SK-N-SH (cell line): Measurements from ENCODE around the gene PCK1. TPM values are rescaled to one million over a fixed set of nuclear protein-coding genes. Genes with fewer than 3 reads are reported as not detected.

ENCODE experiments used
- CTCF ChIA-PET: fragments of 300-600, 350-600 bp; formaldehyde crosslinking; extraction: SDS; loops from one replicate; lab custom pipeline; 2021; lab: Yijun Ruan, JAX
- POLR2A ChIA-PET: fragments of 350-600 bp; sonication (Branson Sonifier 250); formaldehyde crosslinking; extraction: SDS; loops from one replicate; lab custom pipeline; 2020; ENCODE audit warnings: antibody characterized with exemption, inconsistent platforms; lab: Yijun Ruan, JAX
- DNase-seq: peaks from one replicate; pipeline ENCODE4 v3.0.0; 2012
- H2AFZ ChIP-seq: fragments of 200-600 bp; sonication (generic); 2 replicates; pipeline ENCODE4 v1.8.1; 2016; ENCODE audit warnings: antibody characterized with exemption, mild to moderate bottlenecking, low read depth
- H3F3A ChIP-seq: fragments of 200-600 bp; sonication (generic); replicated peaks from 2 replicates; pipeline ENCODE3; 2016; ENCODE audit warnings: antibody characterized with exemption, mild to moderate bottlenecking; ENCODE audit not compliant: insufficient read depth
- H3K27ac ChIP-seq, 2 experiments: fragments of 200-500 bp in 1 of 2; fragments of 200-600 bp in 1 of 2; sonication (Bioruptor generic) in 1 of 2; sonication (generic), shearing (Covaris generic) in 1 of 2; 2 replicates each; pipeline versions ENCODE4 v1.5.1 to v1.6.1; 2014 to 2016; ENCODE audit warnings: low read depth in 2 of 2, inconsistent platforms in 1 of 2, low read length in 1 of 2, mild to moderate bottlenecking in 1 of 2, mixed read lengths in 1 of 2
- H3K27me3 ChIP-seq: fragments of 200-600 bp; sonication (generic), shearing (Covaris generic); 2 replicates; pipeline ENCODE4 v1.6.1; 2016; ENCODE audit warnings: mixed run types; ENCODE audit not compliant: insufficient read depth
- H3K36me3 ChIP-seq, 2 experiments: fragments of 200-500 bp in 1 of 2; fragments of 200-600 bp in 1 of 2; sonication (Bioruptor generic) in 1 of 2; sonication (generic) in 1 of 2; replicated peaks in 1 of 2; 2 replicates each; pipeline versions ENCODE3 to v1.5.1; 2014 to 2016; ENCODE audit warnings: low read length in 1 of 2, mild to moderate bottlenecking in 1 of 2; ENCODE audit not compliant: insufficient read depth in 2 of 2, control insufficient read depth in 1 of 2
- H3K4me1 ChIP-seq, 2 experiments: fragments of 200-500 bp in 1 of 2; fragments of 200-600 bp in 1 of 2; sonication (Bioruptor generic) in 1 of 2; sonication (generic), shearing (Covaris generic) in 1 of 2; 2 replicates each; pipeline versions ENCODE4 v1.5.1 to v1.6.1; 2014 to 2016; ENCODE audit warnings: low read depth in 1 of 2, low read length in 1 of 2, mixed run types in 1 of 2; ENCODE audit not compliant: insufficient read depth in 2 of 2, control insufficient read depth in 1 of 2
- H3K4me2 ChIP-seq: fragments of 200-600 bp; sonication (generic), shearing (Covaris generic); 2 replicates; pipeline ENCODE4 v1.6.1; 2017; ENCODE audit warnings: mixed run types
- H3K4me3 ChIP-seq, 2 experiments: fragments of 200-500 bp in 1 of 2; fragments of 200-600 bp in 1 of 2; sonication (Bioruptor generic) in 1 of 2; sonication (generic), shearing (Covaris generic) in 1 of 2; 2 replicates each; pipeline versions ENCODE4 v1.5.1 to v1.8.1; 2014 to 2016; ENCODE audit warnings: low read depth in 2 of 2, inconsistent platforms in 1 of 2, low read length in 1 of 2, mild to moderate bottlenecking in 1 of 2, mixed read lengths in 1 of 2, moderate library complexity in 1 of 2
- H3K79me2 ChIP-seq: fragments of 200-600 bp; sonication (generic); 2 replicates; pipeline ENCODE4 v1.8.1; 2017; ENCODE audit warnings: mild to moderate bottlenecking; ENCODE audit not compliant: insufficient read depth
- H3K9ac ChIP-seq: fragments of 200-600 bp; sonication (generic); 2 replicates; pipeline ENCODE4 v1.6.1; 2017; ENCODE audit warnings: mixed run types
- H3K9me2 ChIP-seq: fragments of 200-600 bp; sonication (generic); 2 replicates; pipeline ENCODE4 v1.6.1; 2017; ENCODE audit warnings: mixed run types
- H3K9me3 ChIP-seq: fragments of 200-600 bp; sonication (generic); 2 replicates; pipeline ENCODE4 v1.6.1; 2017; ENCODE audit warnings: mixed run types, mild to moderate bottlenecking, moderate library complexity
- H4K20me1 ChIP-seq: fragments of 200-600 bp; sonication (generic); 2 replicates; pipeline ENCODE4 v1.6.1; 2017; ENCODE audit warnings: mild to moderate bottlenecking, mixed run types; ENCODE audit not compliant: insufficient read depth
- POLR2AphosphoS5 ChIP-seq: IDR thresholded peaks from 2 replicates; pipeline ENCODE4 v1.6.1; 2012; ENCODE audit warnings: low read depth, low read length
- ZBTB33 ChIP-seq: IDR thresholded peaks from 2 replicates; pipeline ENCODE4 v1.4.0; 2012; ENCODE audit warnings: low read depth, borderline replicate concordance
- WGBS: methylation state at CpG from one replicate; pipeline ENCODE4 v1.1.6; 2017; ENCODE audit warnings: low lambda C conversion rate; 5-methylcytosine and 5-hydroxymethylcytosine counted together
- polyA plus RNA-seq, 3 experiments: library from polyadenylated mRNA; depleted of rRNA; stranded (reverse); fragments of >200 nt; gene quantifications; 2 replicates each; pipeline ENCODE4 v1.2.3, GENCODE V29; 2012
- TF ChIP-seq, protein P1 (sequence below): IDR thresholded peaks from 2 replicates; pipeline ENCODE4 v1.6.1; 2012; ENCODE audit warnings: mild to moderate bottlenecking, low read depth, low read length, moderate library complexity
- TF ChIP-seq, protein P2 (sequence below): IDR thresholded peaks from 2 replicates; pipeline ENCODE4; 2012

Gene PCK1
- polyA plus RNA-seq, 1 of the 3 experiments (the other 2 are of a cell fraction): not detected

DNA sequence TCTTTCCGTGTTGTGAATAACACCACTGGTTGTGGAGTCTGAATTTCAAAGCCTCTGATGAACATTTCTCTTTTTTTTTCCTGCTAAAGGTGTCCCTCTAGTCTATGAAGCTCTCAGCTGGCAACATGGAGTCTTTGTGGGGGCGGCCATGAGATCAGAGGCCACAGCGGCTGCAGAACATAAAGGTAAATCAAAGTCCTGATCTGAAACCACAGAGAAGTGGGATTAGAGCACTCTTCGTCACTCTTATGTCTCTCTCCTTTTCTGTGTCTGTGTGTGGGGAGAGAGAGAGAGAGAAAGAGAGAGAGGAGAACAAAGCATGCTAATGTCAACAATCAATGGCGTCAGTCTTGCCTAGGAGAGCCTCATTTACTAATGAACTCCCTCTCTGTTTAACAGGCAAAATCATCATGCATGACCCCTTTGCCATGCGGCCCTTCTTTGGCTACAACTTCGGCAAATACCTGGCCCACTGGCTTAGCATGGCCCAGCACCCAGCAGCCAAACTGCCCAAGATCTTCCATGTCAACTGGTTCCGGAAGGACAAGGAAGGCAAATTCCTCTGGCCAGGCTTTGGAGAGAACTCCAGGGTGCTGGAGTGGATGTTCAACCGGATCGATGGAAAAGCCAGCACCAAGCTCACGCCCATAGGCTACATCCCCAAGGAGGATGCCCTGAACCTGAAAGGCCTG, 4.2 kb downstream of the PCK1 start:
- Histone ChIP-seq H4K20me1 (no peaks in the 10 kb centered on the region), H3K9me3 (no peaks in the 10 kb centered on the region), H3K27ac (no peak overlapping the region), H3K27me3 (peaks cover 22% of the 10 kb centered on the region), H3K4me3 (no peak overlapping the region), H3K4me2 (no peak overlapping the region), H2AFZ (no peak overlapping the region), H3F3A (no peaks in the 10 kb centered on the region), H3K9me2 (no peaks in the 10 kb centered on the region), H3K79me2 (no peaks in the 10 kb centered on the region), H3K9ac (no peak overlapping the region), H3K4me1 (no peaks in the 10 kb centered on the region), H3K36me3 (no peaks in the 10 kb centered on the region)
- TF ChIP-seq, protein P1, sequence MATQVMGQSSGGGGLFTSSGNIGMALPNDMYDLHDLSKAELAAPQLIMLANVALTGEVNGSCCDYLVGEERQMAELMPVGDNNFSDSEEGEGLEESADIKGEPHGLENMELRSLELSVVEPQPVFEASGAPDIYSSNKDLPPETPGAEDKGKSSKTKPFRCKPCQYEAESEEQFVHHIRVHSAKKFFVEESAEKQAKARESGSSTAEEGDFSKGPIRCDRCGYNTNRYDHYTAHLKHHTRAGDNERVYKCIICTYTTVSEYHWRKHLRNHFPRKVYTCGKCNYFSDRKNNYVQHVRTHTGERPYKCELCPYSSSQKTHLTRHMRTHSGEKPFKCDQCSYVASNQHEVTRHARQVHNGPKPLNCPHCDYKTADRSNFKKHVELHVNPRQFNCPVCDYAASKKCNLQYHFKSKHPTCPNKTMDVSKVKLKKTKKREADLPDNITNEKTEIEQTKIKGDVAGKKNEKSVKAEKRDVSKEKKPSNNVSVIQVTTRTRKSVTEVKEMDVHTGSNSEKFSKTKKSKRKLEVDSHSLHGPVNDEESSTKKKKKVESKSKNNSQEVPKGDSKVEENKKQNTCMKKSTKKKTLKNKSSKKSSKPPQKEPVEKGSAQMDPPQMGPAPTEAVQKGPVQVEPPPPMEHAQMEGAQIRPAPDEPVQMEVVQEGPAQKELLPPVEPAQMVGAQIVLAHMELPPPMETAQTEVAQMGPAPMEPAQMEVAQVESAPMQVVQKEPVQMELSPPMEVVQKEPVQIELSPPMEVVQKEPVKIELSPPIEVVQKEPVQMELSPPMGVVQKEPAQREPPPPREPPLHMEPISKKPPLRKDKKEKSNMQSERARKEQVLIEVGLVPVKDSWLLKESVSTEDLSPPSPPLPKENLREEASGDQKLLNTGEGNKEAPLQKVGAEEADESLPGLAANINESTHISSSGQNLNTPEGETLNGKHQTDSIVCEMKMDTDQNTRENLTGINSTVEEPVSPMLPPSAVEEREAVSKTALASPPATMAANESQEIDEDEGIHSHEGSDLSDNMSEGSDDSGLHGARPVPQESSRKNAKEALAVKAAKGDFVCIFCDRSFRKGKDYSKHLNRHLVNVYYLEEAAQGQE: no peak
- ChIA-PET CTCF (interaction anchor here (3.9 kb wide), 1 partner anchor 18 kb away, joined by 15 read pairs; no protein-coding TSS in a partner anchor), POLR2A (no interaction called here)
- WGBS: 67% methylated on average over 11 of the region's 11 CpGs
- DNase-seq: no peak

GRCh38 chr20:57566399-57566798, 5.5 kb downstream of the PCK1 start:
- Histone ChIP-seq H3K9me2 (no peaks in the 10 kb centered on the region), H4K20me1 (no peaks in the 10 kb centered on the region), H3K4me2 (no peak overlapping the region), H3K36me3 (no peaks in the 10 kb centered on the region), H3K9ac (no peak overlapping the region), H3K27me3 (peaks cover 24% of the 10 kb centered on the region), H3K79me2 (no peaks in the 10 kb centered on the region), H3K4me1 (no peaks in the 10 kb centered on the region), H3K9me3 (no peaks in the 10 kb centered on the region), H3K4me3 (no peak overlapping the region), H3K27ac (no peak overlapping the region), H3F3A (no peaks in the 10 kb centered on the region), H2AFZ (no peak overlapping the region)
- whole genome bisulfite sequencing: 0% methylated on average over 1 of the region's 1 CpG
- CTCF ChIA-PET: interaction anchor here (1.1 to 3.9 kb wide), 3 partner anchors 16 to 36 kb away, joined by 3 to 15 read pairs (median 4); no protein-coding TSS in a partner anchor
- TF ChIP-seq, protein P2, sequence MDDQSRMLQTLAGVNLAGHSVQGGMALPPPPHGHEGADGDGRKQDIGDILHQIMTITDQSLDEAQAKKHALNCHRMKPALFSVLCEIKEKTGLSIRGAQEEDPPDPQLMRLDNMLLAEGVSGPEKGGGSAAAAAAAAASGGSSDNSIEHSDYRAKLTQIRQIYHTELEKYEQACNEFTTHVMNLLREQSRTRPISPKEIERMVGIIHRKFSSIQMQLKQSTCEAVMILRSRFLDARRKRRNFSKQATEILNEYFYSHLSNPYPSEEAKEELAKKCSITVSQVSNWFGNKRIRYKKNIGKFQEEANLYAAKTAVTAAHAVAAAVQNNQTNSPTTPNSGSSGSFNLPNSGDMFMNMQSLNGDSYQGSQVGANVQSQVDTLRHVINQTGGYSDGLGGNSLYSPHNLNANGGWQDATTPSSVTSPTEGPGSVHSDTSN: no peak
- TF ChIP-seq ZBTB33: no peak
- no peak for TF ChIP-seq POLR2AphosphoS5
- POLR2A ChIA-PET: no interaction called here
- no peak for DNase-seq
